HEK293 (cell line): ENCODE data around the gene LRRC8B.

Experiments used
- CTCF ChIA-PET: fragments of 350-600 bp; formaldehyde crosslinking; extraction: SDS; loops from one replicate; lab custom pipeline; 2021; ENCODE audit warnings: antibody characterized with exemption; lab: Yijun Ruan, JAX
- POLR2A ChIA-PET: fragments of 300-600 bp; formaldehyde crosslinking; extraction: SDS; loops from one replicate; lab custom pipeline; 2020; ENCODE audit warnings: antibody characterized with exemption, inconsistent platforms; lab: Yijun Ruan, JAX
- H3K27ac ChIP-seq: fragments of 200-500 bp; sonication (Bioruptor generic); 2 replicates; pipeline ENCODE4 v1.5.1; 2014; ENCODE audit warnings: low read depth, low read length, control low read depth, inconsistent platforms; ENCODE audit errors: extremely low read depth
- H3K36me3 ChIP-seq, 2 experiments: fragments of 200-500 bp in 1 of 2; sonication (Bioruptor generic) in 1 of 2; 1 replicate in 1 of 2; 2 replicates in 1 of 2; pipeline ENCODE4 v1.5.1; 2014 to 2017; ENCODE audit warnings: inconsistent platforms in 2 of 2, low read length in 2 of 2; ENCODE audit not compliant: control insufficient read depth in 2 of 2, insufficient read depth in 1 of 2
- H3K4me1 ChIP-seq: fragments of 200-500 bp; sonication (Bioruptor generic); 2 replicates; pipeline ENCODE4 v1.5.1; 2014; ENCODE audit warnings: mild to moderate bottlenecking, low read length, inconsistent platforms; ENCODE audit not compliant: control insufficient read depth, insufficient read depth
- H3K4me3 ChIP-seq: 2 replicates; pipeline ENCODE4 v1.5.1; 2011; ENCODE audit warnings: low read depth, mild to moderate bottlenecking, control low read depth, low read length, moderate library complexity
- H3K9me3 ChIP-seq: fragments of 200-500 bp; sonication (Bioruptor generic); 2 replicates; pipeline ENCODE4 v1.5.1; 2014; ENCODE audit warnings: low read depth, low read length, inconsistent platforms; ENCODE audit not compliant: control insufficient read depth, insufficient read depth
- GLI2 ChIP-seq: fragments of 450-650 bp; formaldehyde crosslinking; IDR thresholded peaks from 2 replicates; pipeline ENCODE4; 2017; ENCODE audit warnings: missing biosample characterization, missing genetic modification characterization, low read depth, borderline replicate concordance
- KLF17 ChIP-seq: fragments of 450-650 bp; formaldehyde crosslinking; IDR thresholded peaks from 2 replicates; pipeline ENCODE4 v1.5.1; 2016; ENCODE audit warnings: missing biosample characterization, missing genetic modification characterization
- PRDM1 ChIP-seq: fragments of 450-650 bp; formaldehyde crosslinking; IDR thresholded peaks from 2 replicates; pipeline ENCODE4; 2016; ENCODE audit warnings: missing biosample characterization, missing genetic modification characterization
- TRIM28 ChIP-seq: IDR thresholded peaks from 2 replicates; pipeline ENCODE4 v1.6.1; 2011; ENCODE audit warnings: low read length, control low read depth, borderline replicate concordance
- ZBTB11 ChIP-seq: fragments of 450-650 bp; formaldehyde crosslinking; conservative IDR thresholded peaks from 2 replicates; pipeline ENCODE4 v1.5.1; 2016; ENCODE audit warnings: low read depth, missing biosample characterization, missing genetic modification characterization
- ZNF140 ChIP-seq: fragments of 450-650 bp; formaldehyde crosslinking; IDR thresholded peaks from 2 replicates; pipeline ENCODE4 v1.5.1; 2016; ENCODE audit warnings: missing biosample characterization, missing genetic modification characterization
- ZNF18 ChIP-seq: fragments of 450-650 bp; formaldehyde crosslinking; IDR thresholded peaks from 2 replicates; pipeline ENCODE4 v1.5.1; 2016; ENCODE audit warnings: missing biosample characterization, missing genetic modification characterization
- ZNF184 ChIP-seq: fragments of 450-650 bp; IDR thresholded peaks from 2 replicates; pipeline ENCODE4 v1.5.1; 2018; ENCODE audit warnings: missing biosample characterization, mild to moderate bottlenecking, missing genetic modification characterization
- ZNF202 ChIP-seq: fragments of 450-650 bp; formaldehyde crosslinking; IDR thresholded peaks from 2 replicates; pipeline ENCODE4 v1.5.1; 2016; ENCODE audit warnings: missing biosample characterization, missing genetic modification characterization, borderline replicate concordance
- ZNF239 ChIP-seq: fragments of 450-650 bp; formaldehyde crosslinking; IDR thresholded peaks from 2 replicates; pipeline ENCODE4 v1.5.1; 2016; ENCODE audit warnings: missing biosample characterization, missing genetic modification characterization
- ZNF324 ChIP-seq: fragments of 450-650 bp; formaldehyde crosslinking; IDR thresholded peaks from 2 replicates; pipeline ENCODE4 v1.5.1; 2016; ENCODE audit warnings: missing biosample characterization, missing genetic modification characterization
- ZNF350 ChIP-seq: fragments of 450-650 bp; formaldehyde crosslinking; IDR thresholded peaks from 2 replicates; pipeline ENCODE4 v1.5.0; 2017; ENCODE audit warnings: missing biosample characterization, mild to moderate bottlenecking, missing genetic modification characterization
- ZNF366 ChIP-seq: fragments of 450-650 bp; formaldehyde crosslinking; conservative IDR thresholded peaks from 2 replicates; pipeline ENCODE4 v1.5.1; 2016; ENCODE audit warnings: missing biosample characterization, missing genetic modification characterization
- ZNF521 ChIP-seq: fragments of 450-650 bp; formaldehyde crosslinking; IDR thresholded peaks from 2 replicates; pipeline ENCODE4 v1.5.1; 2017; ENCODE audit warnings: missing biosample characterization, mild to moderate bottlenecking, missing genetic modification characterization
- ZNF664 ChIP-seq: fragments of 450-650 bp; formaldehyde crosslinking; IDR thresholded peaks from 2 replicates; pipeline ENCODE4 v1.5.1; 2016; ENCODE audit warnings: missing biosample characterization, missing genetic modification characterization
- ZNF692 ChIP-seq: fragments of 450-650 bp; formaldehyde crosslinking; IDR thresholded peaks from 2 replicates; pipeline ENCODE4 v1.5.1; 2016; ENCODE audit warnings: missing biosample characterization, missing genetic modification characterization
- ZNF701 ChIP-seq: fragments of 450-650 bp; formaldehyde crosslinking; IDR thresholded peaks from 2 replicates; pipeline ENCODE4 v1.5.1; 2016; ENCODE audit warnings: missing biosample characterization, missing genetic modification characterization
- ZNF707 ChIP-seq: fragments of 450-650 bp; formaldehyde crosslinking; IDR thresholded peaks from 2 replicates; pipeline ENCODE4 v1.5.1; 2016; ENCODE audit warnings: missing biosample characterization, missing genetic modification characterization

LRRC8B gene

GRCh38 chr1:89584211-89584610 lies 59.6 kb downstream of the LRRC8B start (continued):
- TF ChIP-seq ZNF521 (tag by site-specific recombination) (no peak), ZNF239 (no peak)
- TF ChIP-seq, all 188 proteins: peak for 0

- Histone ChIP-seq H3K27ac (no peak overlapping the region), H3K36me3 (peaks cover 0 to 33% of the 10 kb centered on the region in 2 experiments; a peak in 1 of 3 replicates), H3K9me3 (no peaks in the 10 kb centered on the region), H3K4me1 (no peaks in the 10 kb centered on the region), H3K4me3 (no peak overlapping the region)
- TF ChIP-seq ZNF324 (tag by site-specific recombination) = no peak
- no peak for TF ChIP-seq ZNF701 (tag by site-specific recombination)
- peak; percentile 72; the same call in 1 of the 2 replicates for TF ChIP-seq ZNF664 (tag by site-specific recombination)
- ChIA-PET POLR2A (no interaction called here), CTCF (interaction anchor here (0.7 kb wide), 1 partner anchor 40 kb away, joined by 3 read pairs; no protein-coding TSS in a partner anchor)
Measured at GRCh38 chr1:89584781-89585180, 60.2 kb downstream of the LRRC8B start.

- H3K4me3 ChIP-seq = no peak overlapping the region
- no peak for TF ChIP-seq ZNF366 (tag by site-specific recombination)
- no peak for TF ChIP-seq ZNF18
- no peak for TF ChIP-seq TRIM28
- no peak for TF ChIP-seq ZNF350
- TF ChIP-seq KLF17 (tag by site-specific recombination) = no peak
- no peak for TF ChIP-seq ZNF184 (tag by site-specific recombination)
- TF ChIP-seq ZNF140 (tag by site-specific recombination) = no peak
- no peak for TF ChIP-seq ZNF707
- no peak for TF ChIP-seq ZBTB11
- no peak for TF ChIP-seq ZNF692 (tag by site-specific recombination)
- no peak for TF ChIP-seq GLI2
- TF ChIP-seq ZNF202 (tag by site-specific recombination) = no peak
- no peak for TF ChIP-seq PRDM1
- ChIA-PET CTCF (interaction anchor here (0.8 kb wide), 1 partner anchor 9 kb away, joined by 4 read pairs; no protein-coding TSS in a partner anchor), POLR2A (no interaction called here)
- H3K4me1 ChIP-seq = no peaks in the 10 kb centered on the region
- no peak overlapping the region for H3K27ac ChIP-seq
- H3K36me3 ChIP-seq = peaks cover 0 to 21% of the 10 kb centered on the region in 2 experiments; a peak in 1 of 3 replicates
- H3K9me3 ChIP-seq = no peaks in the 10 kb centered on the region
Measured at GRCh38 chr1:89587729-89588161, 63.1 kb downstream of the LRRC8B start.
